Measurements from ENCODE around the gene ICA1.

ICA1 gene

DNA sequence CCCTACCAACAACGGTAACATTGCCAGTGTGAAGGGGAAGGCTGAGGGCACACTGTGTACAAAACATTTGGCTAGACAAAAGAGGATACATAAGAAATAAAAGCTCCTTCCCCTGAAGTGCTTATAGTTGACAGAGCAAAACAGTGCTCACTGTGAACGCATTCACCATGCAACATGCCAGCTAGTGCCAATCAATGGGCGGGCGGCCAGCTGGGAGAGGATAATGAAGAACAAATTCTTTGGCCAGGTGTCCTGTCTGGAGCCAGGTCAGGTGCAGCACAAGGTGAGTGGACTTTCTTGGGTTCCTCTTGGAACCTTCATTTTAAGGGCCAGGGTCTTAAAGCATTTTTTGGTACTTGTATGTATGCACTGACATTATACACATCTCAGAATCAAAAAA lies 106.1 kb downstream of the ICA1 start:
- DNase-seq = no peak

DNA sequence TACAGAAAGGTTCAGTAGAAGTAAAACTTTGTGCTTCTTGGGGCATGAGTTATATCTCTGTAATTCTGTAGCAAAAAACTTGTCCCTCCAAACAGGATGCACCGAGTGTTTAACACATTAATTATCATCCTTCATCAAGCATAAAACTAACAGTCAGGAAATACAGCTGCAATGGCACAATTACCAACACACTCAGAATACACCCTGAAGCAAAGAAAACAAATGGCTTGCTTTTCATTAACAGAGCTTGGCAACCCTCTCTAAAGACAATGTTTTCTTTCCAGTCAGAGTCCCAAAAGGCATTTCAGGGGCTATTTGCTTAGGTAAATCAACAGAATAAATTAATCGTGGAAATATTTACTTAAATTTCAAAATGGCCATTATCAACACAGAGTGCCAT lies 107.7 kb downstream of the ICA1 start:
- DNase-seq = no peak

DNA sequence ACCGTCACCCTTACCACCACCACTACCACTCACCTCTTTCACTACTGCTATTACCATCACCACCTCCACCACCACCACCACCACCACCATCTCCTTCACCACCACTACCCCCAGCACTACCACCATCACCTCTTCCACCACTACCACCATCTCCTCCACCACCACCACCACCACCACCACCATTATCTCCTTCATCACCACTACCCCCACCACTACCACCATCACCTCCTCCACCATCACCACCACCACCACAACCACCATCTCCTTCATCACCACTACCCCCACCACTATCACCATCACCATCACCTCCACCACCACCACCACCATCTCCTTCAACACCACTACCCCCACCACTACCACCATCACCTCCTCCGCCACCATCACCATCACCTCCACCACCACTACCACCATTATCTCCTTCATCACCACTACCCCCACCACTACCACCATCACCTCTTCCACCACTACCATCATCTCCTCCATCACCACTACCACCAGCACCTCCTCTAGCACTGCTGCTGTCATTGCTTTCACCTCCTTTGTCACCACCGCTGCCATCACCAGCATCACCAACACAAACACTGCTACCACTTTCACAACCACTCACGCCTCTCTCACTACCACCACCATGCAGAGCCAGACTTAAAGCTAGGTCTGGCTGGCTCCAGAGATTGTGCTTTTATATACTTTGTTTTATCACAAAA lies 109.3 kb downstream of the ICA1 start:
- DNase-seq = no peak

DNA sequence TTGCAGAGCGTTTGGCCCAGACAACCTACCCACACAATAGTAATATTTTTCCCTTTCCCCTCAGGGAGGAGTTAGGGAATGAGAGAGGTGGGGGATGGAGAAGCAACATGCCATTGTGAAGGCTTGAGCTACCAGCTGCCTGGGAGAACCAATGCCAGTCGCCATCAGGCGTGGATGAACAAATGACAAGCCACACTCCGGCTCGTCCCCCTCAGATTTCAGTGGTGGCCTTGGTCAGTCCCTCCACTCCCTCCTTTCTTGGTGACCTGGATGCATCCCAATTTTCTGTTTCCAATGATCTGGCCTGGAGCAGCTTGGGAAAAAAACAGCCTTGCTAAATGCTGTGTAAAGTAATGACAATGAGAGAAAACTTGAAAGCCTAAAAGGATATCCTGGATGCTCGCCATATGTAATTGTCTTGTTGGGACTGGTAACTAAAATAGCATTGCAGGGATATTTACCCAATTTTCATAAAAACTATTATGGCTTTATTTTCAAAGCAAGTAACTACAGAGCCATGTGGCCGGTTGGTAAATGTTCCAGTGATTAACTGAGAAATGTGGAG lies 110.7 kb downstream of the ICA1 start:
- DNase-seq = no peak

DNA sequence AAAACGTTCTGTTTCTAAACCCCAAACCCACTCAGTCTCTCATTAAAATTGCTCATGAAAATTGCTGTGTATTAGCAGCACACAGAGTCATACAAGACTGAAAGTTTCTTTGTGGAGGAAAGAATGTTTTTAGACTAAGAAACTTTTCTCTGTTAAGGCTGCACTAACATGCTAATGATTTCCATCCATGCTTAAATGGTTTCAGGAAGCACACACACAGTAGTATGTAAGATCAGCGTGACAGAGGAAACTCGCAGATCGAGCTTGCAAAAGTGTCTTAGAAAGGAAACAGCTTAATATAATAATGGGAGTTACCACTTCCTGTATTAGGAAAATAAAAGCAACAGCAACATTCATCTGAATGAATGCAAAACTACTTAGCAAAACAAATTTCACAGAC lies 112.7 kb downstream of the ICA1 start:
- DNase-seq = no peak

DNA sequence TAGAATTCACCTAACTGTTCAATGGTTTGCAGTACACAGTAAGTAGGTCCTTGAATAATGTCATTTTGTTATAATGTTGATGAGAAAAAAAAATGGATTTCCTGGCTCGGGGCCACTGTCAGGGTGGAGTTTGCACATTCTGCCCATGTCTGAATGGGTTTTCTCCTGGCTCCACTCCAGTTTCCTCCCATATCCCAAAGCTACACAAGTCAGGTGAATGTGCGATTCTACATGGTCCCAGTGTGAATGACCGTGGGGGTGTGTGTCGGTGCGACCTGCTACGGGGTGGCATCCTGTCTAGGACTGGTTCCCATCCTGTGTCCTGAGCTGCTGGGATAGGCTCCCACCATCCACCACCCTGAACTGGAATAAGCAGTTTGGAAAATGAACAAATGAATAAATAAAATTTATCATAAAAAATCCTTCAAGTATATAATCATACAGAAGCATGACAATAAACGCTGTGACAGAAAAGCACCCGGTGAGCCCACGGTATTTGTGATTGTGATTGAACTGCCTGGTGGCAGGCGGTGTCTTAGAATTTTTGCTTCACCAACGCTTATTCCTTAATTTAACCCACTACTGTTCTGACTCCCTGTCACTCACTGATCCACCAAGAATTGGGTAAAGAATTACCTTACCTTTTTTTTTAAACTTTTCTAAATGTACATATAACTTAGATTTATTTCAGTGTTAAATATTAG lies 114.1 kb downstream of the ICA1 start:
- no peak for DNase-seq

DNA sequence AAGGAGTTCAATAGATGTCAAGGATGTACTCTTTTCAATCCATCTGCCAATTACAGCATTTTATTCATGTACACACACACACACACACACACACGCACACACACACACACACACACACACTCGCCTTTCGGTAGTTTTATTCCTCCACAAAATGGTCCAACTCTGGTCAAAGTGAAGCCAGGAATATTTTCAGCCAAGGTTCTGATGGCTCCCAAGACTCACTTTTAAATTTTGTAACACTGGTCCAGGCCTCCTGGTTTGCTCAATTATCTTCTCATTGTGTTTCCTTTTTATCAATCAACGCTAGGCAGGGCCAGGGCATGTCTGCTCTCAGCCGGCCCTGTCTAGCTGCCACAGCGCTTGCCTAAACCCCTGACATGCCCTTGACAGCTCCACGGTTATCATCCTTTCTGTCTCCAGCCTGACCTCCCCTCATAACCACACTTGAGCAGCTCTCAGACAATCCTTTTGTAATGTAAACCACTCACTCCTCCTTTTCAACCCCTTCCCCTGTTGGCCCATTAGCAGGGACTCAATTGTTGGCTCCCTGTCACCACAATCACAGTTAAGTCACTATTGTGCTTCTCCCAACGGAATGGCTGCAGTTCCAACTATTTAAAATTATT lies 115.1 kb downstream of the ICA1 start:
- DNase-seq = no peak

DNA sequence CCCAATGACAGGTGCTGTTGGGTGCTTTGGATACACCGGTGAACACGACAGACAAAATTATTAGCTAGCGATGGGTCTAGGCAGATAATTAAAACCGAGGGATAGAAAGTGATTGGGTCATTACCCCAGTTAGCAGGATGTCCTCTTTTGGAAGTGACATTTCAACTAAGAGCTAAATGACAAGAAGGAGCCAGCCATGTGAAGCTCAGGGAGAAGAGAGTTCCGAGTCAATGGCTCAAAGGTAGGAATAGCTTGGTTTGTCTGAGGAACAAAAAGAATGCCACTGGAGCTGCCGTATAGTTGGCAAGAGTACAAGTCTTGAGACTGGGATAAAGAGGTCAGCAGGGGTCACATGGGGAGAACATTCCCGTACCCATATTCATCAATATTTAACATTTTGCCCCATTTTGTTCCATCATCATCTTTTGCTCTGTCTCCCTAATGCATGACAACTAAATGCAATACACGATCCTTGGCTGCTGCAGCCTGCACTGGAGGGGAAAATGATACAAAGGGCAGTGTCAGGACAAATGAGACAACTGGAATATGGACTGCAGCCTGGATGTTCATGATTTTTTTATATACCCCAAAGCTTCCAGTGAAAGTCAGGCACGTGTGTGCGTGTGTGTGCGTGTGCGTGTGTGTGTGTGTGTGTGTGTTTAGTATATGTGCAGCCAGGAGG lies 115.7 kb downstream of the ICA1 start:
- DNase-seq = no peak

DNA sequence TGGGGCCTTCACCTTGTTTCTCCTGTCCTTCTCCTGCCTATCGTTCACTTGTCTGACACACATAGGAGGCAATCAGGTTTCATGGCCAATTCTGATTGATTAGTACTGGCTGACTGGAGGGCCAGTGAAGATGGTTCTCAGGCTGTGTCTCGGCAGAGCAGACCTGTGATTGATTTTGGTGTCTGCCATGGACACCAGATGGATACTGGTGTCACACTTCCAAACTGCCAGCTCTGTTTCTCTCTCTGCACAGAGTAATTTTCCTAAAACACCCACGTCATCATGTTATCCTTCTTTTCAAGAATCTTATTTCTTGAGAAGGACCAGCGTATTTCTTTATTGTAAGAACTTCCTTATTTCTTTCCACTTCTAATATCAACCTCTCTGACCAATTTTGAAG lies 117.1 kb downstream of the ICA1 start:
- DNase-seq = no peak

DNA sequence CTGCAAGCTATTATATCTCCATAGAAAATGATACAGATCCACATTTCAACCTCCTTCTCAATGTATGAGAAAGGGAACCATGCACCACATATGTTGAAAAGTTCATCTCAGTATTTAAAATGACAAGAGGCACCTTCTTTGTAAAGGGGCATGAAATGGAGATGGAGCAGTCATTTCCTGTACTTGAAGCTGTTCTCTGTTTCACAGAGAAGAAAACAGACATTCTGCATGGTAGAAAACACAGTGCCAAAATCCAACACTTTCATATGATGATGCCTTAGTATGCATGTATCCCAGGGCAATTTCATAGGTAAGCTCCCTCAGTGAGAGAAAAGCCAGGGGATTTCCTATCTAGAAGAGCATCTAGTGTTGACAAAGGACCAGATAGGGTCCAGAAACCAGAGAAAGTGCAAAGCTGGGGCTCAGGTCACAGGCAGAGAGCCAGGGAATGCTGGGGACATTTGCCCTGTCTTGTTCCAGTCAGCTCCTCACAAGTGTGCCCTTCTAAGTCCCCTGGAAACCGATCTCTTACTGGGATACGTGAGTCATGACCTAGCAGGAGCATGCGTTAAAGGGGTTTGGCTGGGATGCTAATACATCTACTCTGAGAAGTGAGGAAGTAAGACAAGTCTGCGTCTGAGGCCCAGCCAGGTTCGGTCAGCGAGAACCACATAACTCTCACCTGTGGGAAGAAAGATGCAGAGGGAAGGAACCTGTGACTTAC lies 118.7 kb downstream of the ICA1 start:
- no peak for DNase-seq

DNA sequence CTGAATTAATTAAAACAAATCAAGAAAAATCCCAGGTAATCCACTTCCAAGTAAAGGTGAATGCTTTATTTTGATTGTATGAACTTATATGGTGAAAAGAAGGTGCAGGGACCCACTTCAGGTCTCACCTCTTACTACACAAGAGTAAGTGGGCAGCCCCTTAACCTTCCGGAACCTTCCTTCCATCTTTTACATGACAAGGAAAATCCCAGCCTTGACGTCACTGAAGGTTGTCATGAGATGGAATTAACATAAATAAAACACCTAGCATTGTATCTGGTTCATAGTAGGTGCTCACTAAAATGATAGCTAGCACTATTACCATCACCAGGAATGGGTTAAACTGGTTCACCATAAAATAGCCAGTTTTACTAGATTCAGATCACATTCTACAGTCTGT lies 119.5 kb downstream of the ICA1 start:
- DNase-seq = no peak

DNA sequence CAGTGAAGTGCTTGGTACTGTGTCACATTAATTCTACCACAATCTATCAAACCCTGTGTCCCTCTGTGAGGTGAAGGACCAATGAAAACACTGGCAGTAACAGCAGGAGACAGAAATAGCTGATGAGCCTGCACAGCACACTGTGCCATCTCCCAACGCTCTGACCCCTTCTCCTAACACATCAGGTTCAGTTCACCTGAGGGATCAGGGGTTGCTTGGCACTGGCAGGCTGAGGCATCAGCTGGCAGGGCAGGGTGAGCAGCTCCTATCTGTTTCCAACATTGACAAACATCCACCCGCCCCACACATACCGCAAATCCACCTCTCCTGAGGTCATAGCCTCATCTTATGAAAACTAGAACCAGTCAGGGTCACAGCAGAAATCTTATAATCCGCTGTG lies 120.9 kb downstream of the ICA1 start:
- no peak for DNase-seq

DNA sequence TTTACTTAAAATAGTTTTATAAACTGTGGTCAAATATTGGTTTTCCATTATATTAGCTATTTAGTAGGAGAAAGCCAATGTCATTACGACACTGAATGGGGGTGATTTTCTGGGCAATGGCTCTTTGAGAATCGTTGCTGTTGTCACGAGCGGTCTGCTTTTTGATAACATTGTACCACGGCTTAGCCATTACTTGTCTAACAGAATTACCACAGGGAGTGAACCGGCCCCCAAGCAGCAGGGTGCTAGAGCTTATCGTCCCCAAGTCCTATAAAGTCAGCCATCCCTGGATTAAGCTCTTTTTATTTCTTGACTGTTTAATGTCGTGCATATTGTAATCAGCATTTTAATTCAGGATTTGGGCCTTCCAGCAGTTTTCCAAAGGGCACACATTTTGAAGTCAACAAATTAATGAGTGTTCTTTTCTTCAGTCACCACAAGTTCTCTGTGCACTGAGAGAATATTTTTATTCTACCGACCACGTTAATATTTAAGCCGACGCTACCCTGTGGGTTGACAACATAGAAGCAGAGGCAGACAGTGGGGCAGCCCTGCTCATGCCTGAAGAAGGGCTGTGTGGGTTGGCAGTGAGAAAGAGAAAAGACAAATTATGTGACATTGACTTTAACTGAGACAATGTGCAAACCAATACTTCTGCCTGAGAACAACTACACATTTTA lies 125.8 kb downstream of the ICA1 start:
- DNase-seq = no peak

DNA sequence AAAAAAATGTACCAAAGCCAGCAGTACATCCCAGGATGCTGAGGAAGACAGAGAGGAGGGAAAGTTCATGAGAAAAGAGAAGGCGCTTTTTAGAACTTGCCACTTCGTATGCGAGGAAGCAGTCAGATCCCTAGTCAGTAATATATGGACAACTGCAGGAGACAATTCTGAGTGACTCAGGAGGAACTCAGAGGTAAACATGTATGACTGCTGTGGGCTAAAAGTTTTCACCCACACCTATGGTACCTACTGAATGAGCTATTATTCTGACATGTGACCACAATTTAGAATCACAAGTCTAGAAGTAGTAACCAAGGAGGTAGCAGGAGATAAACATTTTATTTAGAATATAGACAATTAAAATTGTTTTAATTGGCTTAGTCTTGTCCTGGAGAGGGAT lies 126.5 kb downstream of the ICA1 start:
- DNase-seq = no peak

DNA sequence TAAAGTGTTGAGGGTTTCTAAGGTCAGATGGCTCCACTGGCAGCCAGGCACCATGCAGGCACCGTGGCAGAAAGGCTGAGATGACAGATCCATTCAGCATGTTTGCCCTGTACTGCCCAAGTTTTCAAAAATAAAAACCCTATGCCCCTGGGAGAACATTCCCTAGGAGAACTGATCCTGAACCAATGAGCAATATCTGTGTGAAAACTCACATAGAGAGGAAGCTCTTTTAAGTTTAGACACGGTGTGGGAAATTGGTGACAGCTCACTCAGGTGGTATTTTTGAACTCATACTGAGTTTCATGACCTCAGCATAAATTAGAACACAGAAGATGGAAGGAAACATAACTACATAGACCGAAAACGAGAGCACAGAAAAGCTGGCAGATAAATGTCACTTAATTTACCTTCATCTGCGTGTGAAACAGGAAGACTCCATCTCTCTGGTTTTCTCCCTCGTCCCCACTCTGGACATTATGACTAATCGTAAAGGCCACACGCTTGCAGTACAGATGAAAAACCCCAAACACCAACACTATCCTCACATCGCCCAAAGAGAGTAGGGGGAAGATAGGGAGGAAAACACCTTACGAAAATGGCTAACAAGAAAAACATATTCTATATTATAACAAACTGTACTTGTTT lies 127.8 kb downstream of the ICA1 start:
- DNase-seq = no peak

DNA sequence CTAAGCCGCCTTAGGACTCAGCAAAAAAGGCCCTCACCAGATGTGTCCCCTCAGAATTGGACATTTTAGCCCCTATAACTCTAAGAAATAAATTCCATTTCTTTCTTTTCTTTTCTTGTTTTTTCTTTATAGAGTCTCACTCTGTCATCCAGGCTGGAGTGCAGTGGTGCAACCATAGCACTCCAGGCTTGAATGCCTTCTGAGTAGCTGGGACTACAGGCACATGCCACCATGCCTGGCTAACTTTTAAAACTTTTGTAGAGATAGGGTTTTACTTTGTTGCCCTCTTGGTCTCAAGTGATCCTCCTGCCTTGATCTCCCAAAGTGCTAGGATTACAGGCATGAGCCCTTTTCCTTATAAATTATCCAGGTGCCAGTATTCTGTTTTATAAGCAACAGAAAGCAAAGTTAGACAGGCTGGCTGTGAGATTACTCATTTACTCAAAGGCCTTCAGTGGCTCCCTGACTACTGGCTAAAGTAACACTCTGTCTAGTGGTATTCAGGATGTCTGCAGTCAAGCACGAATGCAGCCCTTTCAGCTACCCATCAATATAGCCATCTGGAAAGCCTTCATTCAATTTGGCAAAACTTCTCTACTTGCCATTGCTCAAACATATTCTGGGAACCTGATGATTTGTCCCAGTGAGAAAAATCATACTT lies 128.6 kb downstream of the ICA1 start:
- no peak for DNase-seq

DNA sequence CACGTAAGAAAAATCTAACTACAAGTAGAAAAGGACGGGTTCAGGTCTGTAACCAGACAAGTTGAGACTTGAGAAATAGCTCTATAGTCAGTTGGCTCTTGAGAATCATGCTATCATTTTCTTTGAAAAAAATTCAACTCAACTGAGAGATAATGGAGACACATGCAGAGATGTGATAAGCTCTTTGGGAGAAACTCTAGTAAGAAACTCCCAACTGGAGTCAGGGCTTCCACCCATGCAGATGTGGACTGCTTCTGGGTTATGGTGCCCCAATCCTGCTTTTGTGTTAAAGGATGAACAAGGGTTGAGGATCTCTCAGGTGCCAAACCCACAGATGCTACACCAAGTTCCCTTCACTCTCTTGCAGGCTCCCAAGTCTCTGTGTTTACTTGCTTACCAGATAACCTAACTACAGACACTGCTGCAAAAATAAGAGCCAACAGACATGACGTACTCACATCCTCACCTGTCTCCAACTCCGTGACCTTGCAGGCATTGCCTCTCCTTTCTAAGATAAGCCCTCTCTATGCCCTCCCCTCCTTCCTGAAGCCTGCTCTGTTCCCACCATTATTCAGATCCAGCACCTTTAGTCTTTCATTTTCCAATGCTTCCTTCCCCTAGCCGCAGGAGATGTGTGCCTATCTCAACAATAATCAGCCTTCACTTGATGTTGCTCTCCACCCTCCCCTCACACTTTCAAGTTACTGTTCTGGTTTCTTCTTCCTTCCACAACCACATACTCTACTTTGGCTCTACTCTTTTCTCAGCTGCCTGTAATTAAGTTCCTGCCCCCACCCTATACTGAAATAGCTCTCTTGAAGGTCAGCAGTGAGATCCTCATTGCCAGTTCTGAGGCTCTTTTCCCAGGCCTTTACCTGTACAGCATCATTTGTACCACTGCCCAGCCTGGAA lies 130.0 kb downstream of the ICA1 start:
- DNase-seq = no peak

DNA sequence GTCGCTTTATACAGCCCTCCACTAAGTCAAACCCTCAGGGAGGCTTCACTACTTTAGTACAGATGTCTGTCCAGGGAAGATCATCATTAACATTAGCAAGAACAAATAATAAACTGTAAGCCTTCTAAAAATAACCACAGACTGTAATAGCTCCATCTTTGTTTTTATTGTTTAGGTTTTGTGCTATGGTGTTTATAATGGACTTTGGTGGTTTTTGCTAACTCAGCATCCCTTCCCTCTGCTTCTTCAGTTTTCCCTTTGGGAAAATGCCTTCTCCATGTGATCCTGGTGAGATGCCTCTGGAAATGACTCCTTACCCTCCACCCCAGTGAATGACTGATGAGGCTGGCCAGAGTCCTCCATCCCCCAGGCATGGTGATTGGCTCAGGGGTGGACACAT lies 131.3 kb downstream of the ICA1 start:
- DNase-seq = no peak

DNA sequence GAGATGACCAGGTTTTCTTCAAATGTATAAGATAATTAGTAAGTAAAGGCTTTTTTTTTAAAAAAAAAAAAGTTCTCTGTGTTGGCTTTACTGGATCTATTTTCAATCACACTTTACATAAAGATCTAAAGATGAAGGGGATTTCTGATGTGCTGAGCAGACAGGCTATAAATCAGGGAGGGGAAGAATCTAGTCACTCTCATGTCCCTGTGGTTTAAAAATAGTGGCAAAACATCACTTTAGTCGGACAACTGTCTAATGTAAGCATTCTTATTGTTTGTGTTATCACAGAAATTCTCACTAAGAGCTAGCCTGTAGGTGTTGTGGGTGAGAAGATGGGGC lies 132.7 kb downstream of the ICA1 start:
- no peak for DNase-seq

Data from amniotic stem cell (primary cell).